Transverse colon (tissue), 4 donors: ENCODE measurements around the gene USP22. TPM values are rescaled to one million over a fixed set of nuclear protein-coding genes. Genes with fewer than 3 reads are reported as not detected.

Source experiments
- DNase-seq: peaks from one replicate; pipeline ENCODE4 v3.0.0-alpha.2; 2019
- H3K27ac ChIP-seq, 4 donors: fragments of 200-600 bp; sonication (generic); 2 replicates each; pipeline ENCODE4 v1.5.1; 2016 to 2018; ENCODE audit warnings: inconsistent platforms in 4 of 4
- H3K27me3 ChIP-seq: fragments of 200-600 bp; sonication (generic); 2 replicates; pipeline ENCODE4 v1.5.1; 2017; ENCODE audit warnings: inconsistent platforms
- H3K36me3 ChIP-seq, 4 donors: fragments of 200-600 bp; sonication (generic); 2 replicates each; pipeline ENCODE4 v1.5.1; 2017 to 2019; ENCODE audit warnings: inconsistent platforms in 4 of 4
- H3K4me1 ChIP-seq, 4 donors: fragments of 200-600 bp; sonication (generic); 2 replicates each; pipeline ENCODE4 v1.5.1; 2017 to 2020; ENCODE audit warnings: inconsistent platforms in 4 of 4
- H3K4me3 ChIP-seq, 4 donors: fragments of 200-600 bp; sonication (generic); 1 replicate in 1 of 4; 2 replicates in 3 of 4; pipeline versions ENCODE4 v1.5.1 to v1.6.1; 2017 to 2019; ENCODE audit warnings: inconsistent platforms in 4 of 4
- H3K9me3 ChIP-seq, 2 donors: fragments of 200-600 bp; sonication (generic); 2 replicates each; pipeline ENCODE4 v1.5.1; 2017 to 2019; ENCODE audit warnings: inconsistent platforms in 2 of 2
- EP300 ChIP-seq: sonication (generic); formaldehyde crosslinking; IDR thresholded peaks from one replicate; pipeline ENCODE4 v1.6.1; 2017; ENCODE audit warnings: antibody characterized with exemption, low read depth
- POLR2A ChIP-seq: fragments of 450-650 bp; IDR thresholded peaks from one replicate; pipeline ENCODE4 v1.6.1; 2016; ENCODE audit warnings: antibody characterized with exemption, mild to moderate bottlenecking, moderate library complexity
- POLR2AphosphoS5 ChIP-seq, 3 donors: sonication (generic); formaldehyde crosslinking; IDR thresholded peaks; one replicate each; pipeline ENCODE4 v1.6.1; 2016; ENCODE audit warnings: antibody characterized with exemption in 3 of 3
- WGBS, 2 donors: methylation state at CpG; one replicate each; pipeline ENCODE4 v1.1.5; 2018; ENCODE audit warnings: low coverage in 1 of 2; 5-methylcytosine and 5-hydroxymethylcytosine counted together
- in situ Hi-C, 4 donors: fragments of 200-750 bp; cut with MboI; loops; one replicate each; pipeline versions ENCODE4 v1.15.0 to v1.15.1; 2017; ENCODE audit warnings: low sequenced_read_pairs in 3 of 4, low pct_ligation_motif_present in 1 of 4, low pct_unique_long_range_greater_than_20kb in 1 of 4
- intact Hi-C: fragments of 100-400 bp; cut with DNase I; formaldehyde crosslinking; loops from one replicate; pipeline ENCODE4 v1.15.1; 2023; ENCODE audit warnings: low total_unique reads
- total RNA-seq, 4 donors: library from RNA; depleted of rRNA; stranded (reverse); fragments of >200 nt; gene quantifications; one replicate each; pipeline ENCODE4 v1.1.0, GENCODE V29; 2016
- TF ChIP-seq, protein P1 (sequence below), 5 experiments: fragments of 200-600 bp in 3 of 5; fragments of 450-650 bp in 2 of 5; sonication (generic) in 3 of 5; IDR thresholded peaks; 1 replicate in 2 of 5; 2 replicates in 3 of 5; pipeline ENCODE4 v1.5.1; 2016 to 2017; ENCODE audit warnings: antibody characterized with exemption in 5 of 5, inconsistent platforms in 3 of 5, mild to moderate bottlenecking in 2 of 5, moderate library complexity in 1 of 5

Gene USP22
- total RNA-seq, 4 donors from 2014 or later: 95.5 to 123 (median 108) TPM

DNA sequence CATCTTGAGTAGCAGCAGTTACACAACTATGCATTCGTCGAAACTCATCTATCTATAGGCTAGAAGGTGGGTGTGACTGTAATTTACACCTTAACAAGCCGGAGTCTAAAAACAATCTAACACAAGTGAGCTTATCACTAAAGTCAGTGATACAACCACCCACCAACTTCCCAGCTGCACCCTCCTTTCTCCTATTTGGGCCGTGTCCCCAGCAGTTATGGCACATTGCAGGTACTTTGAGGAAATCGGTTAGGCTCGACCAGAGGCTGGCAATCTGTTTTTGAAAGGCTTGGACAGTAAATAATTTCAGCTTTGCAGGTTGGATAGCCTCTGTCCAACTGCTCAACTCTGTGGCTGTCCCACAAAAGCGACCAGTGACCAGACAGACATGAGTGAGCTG is 26.0 kb downstream of the USP22 start:
- TF ChIP-seq, protein P1, sequence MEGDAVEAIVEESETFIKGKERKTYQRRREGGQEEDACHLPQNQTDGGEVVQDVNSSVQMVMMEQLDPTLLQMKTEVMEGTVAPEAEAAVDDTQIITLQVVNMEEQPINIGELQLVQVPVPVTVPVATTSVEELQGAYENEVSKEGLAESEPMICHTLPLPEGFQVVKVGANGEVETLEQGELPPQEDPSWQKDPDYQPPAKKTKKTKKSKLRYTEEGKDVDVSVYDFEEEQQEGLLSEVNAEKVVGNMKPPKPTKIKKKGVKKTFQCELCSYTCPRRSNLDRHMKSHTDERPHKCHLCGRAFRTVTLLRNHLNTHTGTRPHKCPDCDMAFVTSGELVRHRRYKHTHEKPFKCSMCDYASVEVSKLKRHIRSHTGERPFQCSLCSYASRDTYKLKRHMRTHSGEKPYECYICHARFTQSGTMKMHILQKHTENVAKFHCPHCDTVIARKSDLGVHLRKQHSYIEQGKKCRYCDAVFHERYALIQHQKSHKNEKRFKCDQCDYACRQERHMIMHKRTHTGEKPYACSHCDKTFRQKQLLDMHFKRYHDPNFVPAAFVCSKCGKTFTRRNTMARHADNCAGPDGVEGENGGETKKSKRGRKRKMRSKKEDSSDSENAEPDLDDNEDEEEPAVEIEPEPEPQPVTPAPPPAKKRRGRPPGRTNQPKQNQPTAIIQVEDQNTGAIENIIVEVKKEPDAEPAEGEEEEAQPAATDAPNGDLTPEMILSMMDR (IDR thresholded peaks at IDR 0.05): no peak
- no peak for TF ChIP-seq EP300
- TF ChIP-seq POLR2AphosphoS5 (IDR thresholded peaks at IDR 0.05): no peak
- no peak for TF ChIP-seq POLR2A
- in situ Hi-C loops: no loop called here
- Histone ChIP-seq H3K4me3 (no peak overlapping the region), H3K27ac (no peak overlapping the region), H3K9me3 (no peaks in the 10 kb centered on the region), H3K36me3 (peaks cover 0 to 79% (median 41%) of the 10 kb centered on the region in 4 donors), H3K4me1 (peaks cover 0 to 8% (median 4%) of the 10 kb centered on the region in 4 donors), H3K27me3 (no peaks in the 10 kb centered on the region)
- 67 to 89% methylated on average over 2 to 7 of the region's 7 CpGs for WGBS, 2 donors
- no peak for DNase-seq
- intact Hi-C loops: no loop called here

DNA sequence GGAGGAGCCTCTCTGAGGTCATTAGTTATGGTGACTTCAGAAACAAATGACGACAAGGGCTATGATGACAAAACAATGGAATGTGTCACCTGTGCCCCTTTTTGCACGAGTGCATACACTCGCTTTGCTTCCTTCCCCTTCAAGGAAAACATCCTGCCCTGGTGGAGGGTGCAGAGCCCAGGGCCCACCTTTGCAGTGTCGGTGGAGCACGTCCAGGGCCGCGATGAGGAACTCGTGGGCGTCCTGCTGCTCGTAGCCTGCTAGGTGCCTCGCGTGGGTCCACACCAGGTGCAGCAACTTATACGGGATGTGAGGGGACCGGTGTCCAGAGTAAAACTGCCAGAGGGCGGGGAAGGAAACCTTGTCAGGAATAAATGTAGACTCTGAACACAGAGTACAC is 27.2 kb downstream of the USP22 start:
- peaks cover 0 to 86% (median 43%) of the 10 kb centered on the region in 4 donors for H3K36me3 ChIP-seq
- TF ChIP-seq POLR2A (no peak), POLR2AphosphoS5 (IDR thresholded peaks at IDR 0.05) (no peak), EP300 (no peak)
- TF ChIP-seq, protein P1 (IDR thresholded peaks at IDR 0.05): no peak
- H3K27me3 ChIP-seq: no peaks in the 10 kb centered on the region
- WGBS, 2 donors: 85 to 86% methylated on average over 14 to 15 of the region's 15 CpGs
- intact Hi-C loops: no loop called here
- DNase-seq: no peak
- H3K9me3 ChIP-seq: no peaks in the 10 kb centered on the region
- in situ Hi-C loops: no loop called here
- no peak overlapping the region for H3K27ac ChIP-seq
- H3K4me3 ChIP-seq: no peak overlapping the region
- peaks cover 0 to 4% (median 1%) of the 10 kb centered on the region in 4 donors for H3K4me1 ChIP-seq

DNA sequence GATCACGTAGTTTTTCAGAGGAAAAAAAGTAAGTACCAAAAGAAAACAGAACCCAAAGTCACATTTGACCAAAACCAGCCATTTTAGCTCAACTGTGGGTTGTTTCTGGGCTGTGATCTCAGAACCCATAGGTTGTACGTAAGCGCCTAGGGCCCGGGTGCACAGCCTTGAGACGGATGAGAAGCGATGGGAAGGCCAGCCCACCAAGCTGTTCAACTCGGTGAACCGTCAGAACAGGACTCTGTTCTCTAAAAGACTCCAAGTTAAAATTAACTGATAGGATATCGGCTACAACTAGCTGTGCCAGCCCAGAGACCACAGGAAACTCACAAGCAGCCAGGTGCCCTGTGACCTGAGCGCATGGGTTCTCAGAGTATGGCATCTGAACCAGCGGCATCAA is 28.3 kb downstream of the USP22 start:
- Histone ChIP-seq H3K27ac (no peak overlapping the region), H3K36me3 (peaks cover 0 to 92% (median 45%) of the 10 kb centered on the region in 4 donors), H3K4me1 (no peaks in the 10 kb centered on the region), H3K27me3 (no peaks in the 10 kb centered on the region), H3K4me3 (no peak overlapping the region), H3K9me3 (no peaks in the 10 kb centered on the region)
- no peak for DNase-seq
- WGBS, 2 donors: 79 to 92% methylated on average over 6 to 11 of the region's 11 CpGs
- no peak for TF ChIP-seq POLR2AphosphoS5 (IDR thresholded peaks at IDR 0.05)
- TF ChIP-seq EP300: no peak
- TF ChIP-seq POLR2A: no peak
- TF ChIP-seq, protein P1 (IDR thresholded peaks at IDR 0.05): no peak
- in situ Hi-C loops: no loop called here
- intact Hi-C loops: no loop called here

DNA sequence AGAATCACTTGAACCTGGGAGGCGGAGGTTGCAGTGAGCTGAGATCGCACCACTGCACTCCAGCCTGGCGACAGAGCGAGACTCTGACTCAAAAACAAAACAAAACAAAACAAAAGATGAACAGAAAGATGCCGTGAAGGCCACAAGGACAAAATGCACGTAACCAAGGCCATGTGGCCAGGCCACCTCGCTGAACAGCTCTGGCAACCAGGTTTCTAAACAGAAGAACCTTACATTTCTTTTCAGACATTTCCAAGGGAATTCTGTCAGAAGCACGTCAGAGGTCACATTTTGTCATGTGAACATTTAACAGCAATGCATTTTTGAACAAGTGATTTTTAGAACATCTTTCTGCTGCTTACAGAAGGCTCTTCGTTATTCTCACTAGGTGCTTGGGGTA is 28.8 kb downstream of the USP22 start:
- Histone ChIP-seq H3K27ac (no peak overlapping the region), H3K4me1 (no peaks in the 10 kb centered on the region), H3K27me3 (no peaks in the 10 kb centered on the region), H3K9me3 (no peaks in the 10 kb centered on the region), H3K4me3 (no peak overlapping the region), H3K36me3 (peaks cover 0 to 90% (median 44%) of the 10 kb centered on the region in 4 donors)
- in situ Hi-C loops (no loop called here), intact Hi-C loops (no loop called here)
- TF ChIP-seq POLR2A (no peak), EP300 (no peak), POLR2AphosphoS5 (IDR thresholded peaks at IDR 0.05) (no peak)
- TF ChIP-seq, protein P1 (IDR thresholded peaks at IDR 0.05): no peak
- whole genome bisulfite sequencing, 2 donors: 85 to 100% methylated on average over 4 to 9 of the region's 9 CpGs
- DNase-seq: no peak
